Measurements from ENCODE around the gene CCR2. TPM values are rescaled to one million over a fixed set of nuclear protein-coding genes. Genes with fewer than 3 reads are reported as not detected.
"Not testable (repeated sequence)": the region's sequence is repeated elsewhere in the genome, so short reads cannot be mapped to it uniquely, and the experiment has no call there.

CCR2 gene
- total and polyA plus RNA-seq, 2 of the 4 experiments (the other 2 are of a cell fraction): not detected

- H3K4me1 ChIP-seq (ENCODE audit: control insufficient read depth, insufficient read depth, low read length); H3K56ac ChIP-seq (ENCODE audit: extremely low read depth, insufficient read depth, low read length); H3K9me1 ChIP-seq (ENCODE audit: insufficient read depth, low read length); H3K36me3 ChIP-seq (ENCODE audit: control insufficient read depth, insufficient read depth, low read length); ATAC-seq (ENCODE audit: low read depth); H3K27ac ChIP-seq (ENCODE audit: insufficient read depth, low read length); H2AK9ac ChIP-seq (replicated peaks; ENCODE audit: low read depth, low read length, poor library complexity); BruUV-seq (replicated peaks); H2AK5ac ChIP-seq (ENCODE audit: low read depth, low read length); H4K8ac ChIP-seq (ENCODE audit: low read depth in 2 of 2, low read length in 2 of 2); H2BK20ac ChIP-seq (ENCODE audit: low read depth, low read length); in situ Hi-C loops (cut with MboI; ENCODE audit: low sequenced_read_pairs); H4K20me1 ChIP-seq (ENCODE audit: insufficient read depth, low read length); H4K5ac ChIP-seq (ENCODE audit: low read depth, low read length); H4K91ac ChIP-seq (ENCODE audit: insufficient read depth, low read depth, low read length); H2AFZ ChIP-seq (replicated peaks; ENCODE audit: low read length, poor library complexity); H2BK15ac ChIP-seq (ENCODE audit: low read depth, low read length); H2BK120ac ChIP-seq (ENCODE audit: low read depth, low read length); H3K4me2 ChIP-seq (ENCODE audit: low read depth, low read length); CTCF ChIA-PET; H3K18ac ChIP-seq (ENCODE audit: low read depth, low read length); H2BK5ac ChIP-seq (ENCODE audit: low read depth, low read length, poor library complexity, severe bottlenecking); H3K4ac ChIP-seq (ENCODE audit: low read depth, low read length); H3K23ac ChIP-seq (ENCODE audit: low read depth, low read length); H3K14ac ChIP-seq (replicated peaks; ENCODE audit: low read depth, low read length); DNase-seq; H3K9ac ChIP-seq (ENCODE audit: low read depth, low read length); dilution Hi-C loops (cut with HindIII; ENCODE audit: low sequenced_read_pairs, unreplicated experiment); intact Hi-C loops (cut with micrococcal nuclease); H3K4me3 ChIP-seq (ENCODE audit: insufficient read depth, low read depth, low read length); H3K79me1 ChIP-seq (ENCODE audit: low read depth in 1 of 2, low read length in 2 of 2); POLR2A ChIA-PET (ENCODE audit: unreplicated experiment); H3K27me3 ChIP-seq (ENCODE audit: control insufficient read depth, insufficient read depth, low read length); H3K9me3 ChIP-seq (ENCODE audit: control insufficient read depth, insufficient read depth, low read length): not testable (repeated sequence)
- WGBS, 2 experiments (ENCODE audit: extremely low coverage in 2 of 2, insufficient read length in 1 of 2): 82% methylated on average over 3 of the region's 3 CpGs; no CpG with 5 or more reads in 1 of the 2 experiments
Observed at GRCh38 chr3:46330676-46331075, 23.2 kb upstream of the CCR2 start.
